Measurements from ENCODE around the gene OR13C8.
"Not testable (repeated sequence)": the region's sequence is repeated elsewhere in the genome, so short reads cannot be mapped to it uniquely, and the experiment has no call there.

The OR13C8 gene

GRCh38 chr9:104568868-104569267, at the start of gene OR13C8:
Gene OR13C8, plus strand, starts transcription at chr9:104569168. Its CDS starts 0 bp downstream, at chr9:104569168.
- FAIRE-seq, result no peak

GRCh38 chr9:104520241-104520640, 48.7 kb upstream of the OR13C8 start:
- not testable (repeated sequence) for FAIRE-seq

GRCh38 chr9:104527109-104527508, 41.9 kb upstream of the OR13C8 start, which contains the start of gene OR13C4:
Gene OR13C4, minus strand, starts transcription at chr9:104527209. Its CDS starts 0 bp downstream, at chr9:104527209.
- FAIRE-seq, result no peak

- FAIRE-seq, result no peak
Observed at GRCh38 chr9:104536756-104537155, 32.2 kb upstream of the OR13C8 start, which contains the start of gene OR13C3. Gene OR13C3, minus strand, starts transcription at chr9:104536856. Its CDS starts 133 bp downstream, at chr9:104536723.

GRCh38 chr9:104539275-104539674, 29.7 kb upstream of the OR13C8 start:
- FAIRE-seq, result no peak

- FAIRE-seq, result no peak
Observed at GRCh38 chr9:104544644-104545043, 24.3 kb upstream of the OR13C8 start.

- no peak for FAIRE-seq
Observed at GRCh38 chr9:104553261-104553660, 15.7 kb upstream of the OR13C8 start.

- no peak for FAIRE-seq
Observed at GRCh38 chr9:104555521-104555920, 13.4 kb upstream of the OR13C8 start.

- no peak for FAIRE-seq
Observed at GRCh38 chr9:104556830-104557634, 11.9 kb upstream of the OR13C8 start.

- FAIRE-seq, result no peak
Observed at GRCh38 chr9:104564358-104564757, 4.6 kb upstream of the OR13C8 start.

- no peak for FAIRE-seq
Observed at GRCh38 chr9:104572612-104573011, 3.6 kb downstream of the OR13C8 start.

- FAIRE-seq, result no peak
Observed at GRCh38 chr9:104575456-104575855, 6.5 kb downstream of the OR13C8 start.

GRCh38 chr9:104577263-104577662, 8.3 kb downstream of the OR13C8 start:
- no peak for FAIRE-seq

GRCh38 chr9:104580562-104580961, 11.6 kb downstream of the OR13C8 start:
- FAIRE-seq, result no peak

- no peak for FAIRE-seq
Observed at GRCh38 chr9:104586496-104587180, 17.7 kb downstream of the OR13C8 start.

GRCh38 chr9:104589626-104590025, 20.7 kb downstream of the OR13C8 start:
- no peak for FAIRE-seq

GRCh38 chr9:104598749-104599148, 29.8 kb downstream of the OR13C8 start:
- not testable (repeated sequence) for FAIRE-seq

GRCh38 chr9:104599313-104599712, 30.3 kb downstream of the OR13C8 start, which contains the start of gene OR13C5:
Gene OR13C5, minus strand, starts transcription at chr9:104599413. Its CDS starts 0 bp downstream, at chr9:104599413.
- FAIRE-seq, result not testable (repeated sequence)

GRCh38 chr9:104604801-104605200, 35.8 kb downstream of the OR13C8 start:
- no peak for FAIRE-seq

GRCh38 chr9:104605527-104605926, 36.6 kb downstream of the OR13C8 start, which contains the start of gene OR13C2:
Gene OR13C2, minus strand, starts transcription at chr9:104605627. Its CDS starts 0 bp downstream, at chr9:104605627.
- not testable (repeated sequence) for FAIRE-seq

GRCh38 chr9:104606152-104606551, 37.2 kb downstream of the OR13C8 start:
- no peak for FAIRE-seq

- no peak for FAIRE-seq
Observed at GRCh38 chr9:104608336-104608735, 39.4 kb downstream of the OR13C8 start.

GRCh38 chr9:104611213-104611612, 42.2 kb downstream of the OR13C8 start:
- no peak for FAIRE-seq

- FAIRE-seq, result no peak
Observed at GRCh38 chr9:104617418-104617817, 48.5 kb downstream of the OR13C8 start.
